ENCODE measurements around the gene HOXB3. TPM values are rescaled to one million over a fixed set of nuclear protein-coding genes. Genes with fewer than 3 reads are reported as not detected.
A peak's percentile ranks its signal among the peaks of the same experiment; 100 is the strongest.

HOXB3 gene
- total and polyA plus RNA-seq, 7 donors: 6.2 to 64.3 (median 25.3) TPM

DNA sequence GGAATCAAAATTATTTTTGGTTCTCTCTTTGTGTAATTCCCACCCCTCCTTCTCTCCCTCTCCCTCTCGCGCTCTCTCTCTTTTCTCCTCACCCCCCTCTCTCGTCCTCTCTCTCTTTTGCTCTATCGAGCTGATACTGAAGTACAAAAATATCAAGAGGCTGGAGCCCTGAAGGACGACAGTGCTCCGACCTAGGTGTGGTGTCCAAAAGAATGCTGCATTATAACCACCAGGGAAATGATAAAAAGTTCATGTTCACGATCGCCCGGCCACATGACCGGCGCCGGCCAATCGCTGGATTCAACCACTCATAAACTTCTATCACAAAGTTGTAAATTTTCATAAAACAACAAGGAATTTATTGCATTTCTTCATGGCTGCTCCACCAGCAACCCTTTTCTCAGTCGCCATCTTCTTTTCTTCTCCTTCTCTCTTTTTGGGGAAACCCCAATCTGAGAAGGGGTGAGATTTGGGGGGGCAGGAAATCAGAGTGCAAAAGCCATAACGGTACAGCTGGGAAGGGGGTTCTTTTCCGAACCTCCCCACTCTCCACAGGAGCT lies 14.8 kb upstream of the HOXB3 start, which contains the start of gene HOXB6:
Gene HOXB6 (minus strand): TSS at position 217 of the 560 bp plus-strand sequence. CDS start 6,836 bp downstream, outside the sequence.
- intact Hi-C loops (cut with DNase I): no loop called here
- Histone ChIP-seq H3K27ac (peak within 1 kb of the TSS in 3 of 4 donors; percentile 62 to 99 (median 67)), H3K4me1 (peaks cover 0 to 47% (median 34%) of the 10 kb centered on the region in 4 donors), H3K27me3 (peaks cover 0 to 14% (median 4%) of the 10 kb centered on the region in 3 donors), H3K36me3 (peaks cover 0 to 34% (median 7%) of the 10 kb centered on the region in 4 donors), H3K4me3 (peak within 1 kb of the TSS; percentile 25 to 43 (median 38)), H3K9me3 (no peaks in the 10 kb centered on the region)
- TF ChIP-seq POLR2AphosphoS5 (IDR thresholded peaks at IDR 0.05) (peak in 3 of 4 donors; percentile 44 to 73 (median 62)), POLR2A (IDR thresholded peaks at IDR 0.05) (peak in 1 of 2 donors; percentile 76), EP300 (IDR thresholded peaks at IDR 0.05) (no peak)
- TF ChIP-seq, protein P1, sequence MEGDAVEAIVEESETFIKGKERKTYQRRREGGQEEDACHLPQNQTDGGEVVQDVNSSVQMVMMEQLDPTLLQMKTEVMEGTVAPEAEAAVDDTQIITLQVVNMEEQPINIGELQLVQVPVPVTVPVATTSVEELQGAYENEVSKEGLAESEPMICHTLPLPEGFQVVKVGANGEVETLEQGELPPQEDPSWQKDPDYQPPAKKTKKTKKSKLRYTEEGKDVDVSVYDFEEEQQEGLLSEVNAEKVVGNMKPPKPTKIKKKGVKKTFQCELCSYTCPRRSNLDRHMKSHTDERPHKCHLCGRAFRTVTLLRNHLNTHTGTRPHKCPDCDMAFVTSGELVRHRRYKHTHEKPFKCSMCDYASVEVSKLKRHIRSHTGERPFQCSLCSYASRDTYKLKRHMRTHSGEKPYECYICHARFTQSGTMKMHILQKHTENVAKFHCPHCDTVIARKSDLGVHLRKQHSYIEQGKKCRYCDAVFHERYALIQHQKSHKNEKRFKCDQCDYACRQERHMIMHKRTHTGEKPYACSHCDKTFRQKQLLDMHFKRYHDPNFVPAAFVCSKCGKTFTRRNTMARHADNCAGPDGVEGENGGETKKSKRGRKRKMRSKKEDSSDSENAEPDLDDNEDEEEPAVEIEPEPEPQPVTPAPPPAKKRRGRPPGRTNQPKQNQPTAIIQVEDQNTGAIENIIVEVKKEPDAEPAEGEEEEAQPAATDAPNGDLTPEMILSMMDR (IDR thresholded peaks at IDR 0.05): peak in 1 of 4 experiments; percentile 13
- 14 to 35% methylated on average over 16 of the region's 16 CpGs for WGBS, 2 donors
- DNase-seq: no peak

DNA sequence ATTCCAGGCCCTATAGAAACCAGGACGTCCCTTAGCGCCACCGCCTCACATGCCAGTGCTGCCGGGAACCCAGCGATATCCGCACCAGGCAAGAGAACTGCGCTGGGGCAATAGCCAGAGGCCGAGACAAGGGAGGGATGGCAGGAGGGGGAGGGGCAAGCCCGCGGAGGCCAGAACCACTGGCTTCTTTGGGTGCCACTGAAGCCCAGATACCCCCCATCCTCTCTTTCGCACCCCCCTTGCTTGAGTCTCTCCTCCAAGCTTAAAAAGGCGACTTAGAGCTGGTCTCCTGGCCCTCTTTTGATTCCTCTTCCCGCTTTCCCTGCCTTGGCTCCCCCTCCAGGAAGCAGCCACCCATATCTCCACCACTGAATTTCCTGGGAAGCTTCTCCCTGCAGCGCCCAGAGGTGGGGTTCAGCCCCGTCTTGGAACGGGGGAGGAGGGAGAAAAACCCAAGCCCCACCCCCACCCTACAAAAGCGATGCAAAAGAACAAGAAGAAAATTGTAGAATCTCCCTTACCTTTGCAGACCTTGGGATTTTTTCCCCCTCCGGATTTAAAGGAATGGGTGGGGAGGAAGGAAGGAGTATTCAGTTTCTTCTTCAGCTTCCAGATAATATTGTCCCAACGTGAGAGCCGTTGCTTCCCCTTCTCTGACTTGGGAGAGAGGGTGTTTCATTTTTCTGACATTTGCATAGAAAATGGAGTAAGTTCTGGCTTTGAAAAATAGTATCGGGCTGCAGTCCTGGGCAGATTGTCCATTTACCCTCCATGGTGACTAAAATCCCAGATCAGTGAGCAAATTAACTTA lies 14.1 kb upstream of the HOXB3 start:
- intact Hi-C loops (cut with DNase I): no loop called here
- H3K4me3 ChIP-seq: peak overlapping the region; percentile 25 to 43 (median 38)
- peak overlapping the region in 3 of 4 donors; percentile 62 to 99 (median 67) for H3K27ac ChIP-seq
- no peak for DNase-seq
- H3K4me1 ChIP-seq: peaks cover 0 to 47% (median 34%) of the 10 kb centered on the region in 4 donors
- peaks cover 0 to 34% (median 7%) of the 10 kb centered on the region in 4 donors for H3K36me3 ChIP-seq
- peaks cover 0 to 7% (median 4%) of the 10 kb centered on the region in 3 donors for H3K27me3 ChIP-seq
- no peaks in the 10 kb centered on the region for H3K9me3 ChIP-seq
- WGBS, 2 donors: 12 to 22% methylated on average over 21 of the region's 21 CpGs
- TF ChIP-seq EP300 (IDR thresholded peaks at IDR 0.05) (no peak), POLR2AphosphoS5 (IDR thresholded peaks at IDR 0.05) (peak in 1 of 4 donors; percentile 44), POLR2A (IDR thresholded peaks at IDR 0.05) (peak in 1 of 2 donors; percentile 8)

DNA sequence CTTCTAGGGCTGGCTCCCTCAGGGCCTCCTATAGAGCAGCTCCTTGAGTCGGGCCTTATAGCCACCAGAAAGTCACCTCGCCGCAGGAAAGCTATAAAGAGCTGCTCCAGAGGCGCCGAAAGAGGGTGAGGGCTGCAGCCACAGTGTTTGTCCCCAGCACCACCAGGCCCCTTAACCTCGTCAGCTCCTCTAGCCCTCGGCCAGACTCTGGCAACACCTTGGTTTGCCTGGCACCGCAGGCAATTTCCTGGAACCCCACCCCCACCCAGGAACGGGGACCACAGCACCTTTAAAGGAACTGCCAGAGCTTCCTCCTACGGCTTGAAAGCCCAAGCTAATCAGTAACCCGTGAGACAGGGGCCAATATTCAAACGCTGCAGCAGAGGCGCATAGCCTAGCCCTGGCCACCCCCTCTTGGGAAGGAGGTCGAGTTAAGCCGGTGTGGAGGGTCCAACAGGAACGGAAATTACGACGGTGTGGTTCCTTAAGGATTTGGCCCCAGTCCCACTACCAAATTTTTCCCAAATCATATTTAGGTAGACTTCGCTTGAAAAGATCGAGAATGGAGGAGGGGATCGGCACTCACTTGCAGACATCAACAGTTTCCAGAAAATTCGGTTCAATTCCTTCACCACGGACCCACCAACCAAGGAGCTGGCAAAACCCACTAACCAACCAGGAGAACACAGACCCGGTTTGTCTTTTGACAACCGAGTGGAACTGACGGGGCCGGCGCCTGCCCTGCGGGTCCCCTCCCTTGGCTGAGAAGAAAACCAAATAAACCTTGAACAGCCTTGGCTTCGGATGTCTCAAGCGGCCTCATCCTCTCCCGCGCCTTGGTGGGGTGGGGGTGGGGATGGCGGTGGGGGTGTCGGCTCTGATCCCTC lies 11.7 kb upstream of the HOXB3 start:
- Histone ChIP-seq H3K36me3 (peaks cover 0 to 27% (median 4%) of the 10 kb centered on the region in 4 donors), H3K27me3 (peaks cover 0 to 4% (median 0%) of the 10 kb centered on the region in 3 donors), H3K27ac (peak overlapping the region in 2 of 4 donors; percentile 95 to 99), H3K4me3 (peak overlapping the region in 3 of 4 donors; percentile 18 to 43 (median 42)), H3K9me3 (no peaks in the 10 kb centered on the region), H3K4me1 (peaks cover 0 to 64% (median 55%) of the 10 kb centered on the region in 4 donors)
- intact Hi-C loops (cut with DNase I): no loop called here
- WGBS, 2 donors: 13 to 35% methylated on average over 35 of the region's 35 CpGs
- TF ChIP-seq, protein P1 (IDR thresholded peaks at IDR 0.05): no peak
- no peak for TF ChIP-seq POLR2AphosphoS5 (IDR thresholded peaks at IDR 0.05)
- TF ChIP-seq EP300 (IDR thresholded peaks at IDR 0.05): no peak
- peak in 1 of 2 donors; percentile 10 for TF ChIP-seq POLR2A (IDR thresholded peaks at IDR 0.05)
- DNase-seq: no peak

DNA sequence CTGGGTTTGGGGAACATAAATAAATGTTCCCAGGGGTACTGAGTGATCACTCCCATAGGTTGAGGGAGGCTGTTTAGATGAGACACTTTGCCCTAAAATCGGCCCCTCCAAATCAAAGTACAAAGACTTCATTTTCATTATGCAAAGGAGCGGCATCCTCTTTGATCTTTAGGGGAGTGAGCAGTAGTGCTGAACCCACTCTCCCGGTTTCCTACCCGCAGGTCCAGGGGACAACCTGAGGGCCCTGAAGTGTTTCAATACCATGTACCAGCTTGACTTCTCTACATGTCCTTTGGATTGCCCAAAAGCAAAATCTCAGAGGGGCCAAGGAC lies 11.1 kb upstream of the HOXB3 start:
- peak overlapping the region in 2 of 4 donors; percentile 95 to 99 for H3K27ac ChIP-seq
- intact Hi-C loops (cut with DNase I): no loop called here
- peaks cover 0 to 21% (median under 1%) of the 10 kb centered on the region in 4 donors for H3K36me3 ChIP-seq
- peaks cover 0 to 70% (median 60%) of the 10 kb centered on the region in 4 donors for H3K4me1 ChIP-seq
- 16 to 64% methylated on average over 4 of the region's 4 CpGs for WGBS, 2 donors
- H3K4me3 ChIP-seq: no peak overlapping the region
- H3K27me3 ChIP-seq: peaks cover 0 to 4% (median 0%) of the 10 kb centered on the region in 3 donors
- TF ChIP-seq POLR2A (IDR thresholded peaks at IDR 0.05) (no peak), POLR2AphosphoS5 (IDR thresholded peaks at IDR 0.05) (no peak), EP300 (IDR thresholded peaks at IDR 0.05) (no peak)
- TF ChIP-seq, protein P1 (IDR thresholded peaks at IDR 0.05): no peak
- DNase-seq: no peak
- H3K9me3 ChIP-seq: no peaks in the 10 kb centered on the region

All from sigmoid colon (tissue), 7 donors.